HEK293 (cell line): ENCODE data around the gene COMMD7.

Source experiments
- CTCF ChIA-PET: fragments of 350-600 bp; formaldehyde crosslinking; extraction: SDS; loops from one replicate; lab custom pipeline; 2021; ENCODE audit warnings: antibody characterized with exemption; lab: Yijun Ruan, JAX
- POLR2A ChIA-PET: fragments of 300-600 bp; formaldehyde crosslinking; extraction: SDS; loops from one replicate; lab custom pipeline; 2020; ENCODE audit warnings: antibody characterized with exemption, inconsistent platforms; lab: Yijun Ruan, JAX
- H3K27ac ChIP-seq: fragments of 200-500 bp; sonication (Bioruptor generic); 2 replicates; pipeline ENCODE4 v1.5.1; 2014; ENCODE audit warnings: low read depth, low read length, control low read depth, inconsistent platforms; ENCODE audit errors: extremely low read depth
- H3K36me3 ChIP-seq, 2 experiments: fragments of 200-500 bp in 1 of 2; sonication (Bioruptor generic) in 1 of 2; 1 replicate in 1 of 2; 2 replicates in 1 of 2; pipeline ENCODE4 v1.5.1; 2014 to 2017; ENCODE audit warnings: inconsistent platforms in 2 of 2, low read length in 2 of 2; ENCODE audit not compliant: control insufficient read depth in 2 of 2, insufficient read depth in 1 of 2
- H3K4me1 ChIP-seq: fragments of 200-500 bp; sonication (Bioruptor generic); 2 replicates; pipeline ENCODE4 v1.5.1; 2014; ENCODE audit warnings: mild to moderate bottlenecking, low read length, inconsistent platforms; ENCODE audit not compliant: control insufficient read depth, insufficient read depth
- H3K4me3 ChIP-seq: 2 replicates; pipeline ENCODE4 v1.5.1; 2011; ENCODE audit warnings: low read depth, mild to moderate bottlenecking, control low read depth, low read length, moderate library complexity
- H3K9me3 ChIP-seq: fragments of 200-500 bp; sonication (Bioruptor generic); 2 replicates; pipeline ENCODE4 v1.5.1; 2014; ENCODE audit warnings: low read depth, low read length, inconsistent platforms; ENCODE audit not compliant: control insufficient read depth, insufficient read depth
- BCL11A ChIP-seq: fragments of 450-650 bp; formaldehyde crosslinking; IDR thresholded peaks from 2 replicates; pipeline ENCODE4 v1.5.1; 2016; ENCODE audit warnings: low read depth, missing biosample characterization, missing genetic modification characterization
- BCL11B ChIP-seq: fragments of 450-650 bp; formaldehyde crosslinking; IDR thresholded peaks from 2 replicates; pipeline ENCODE4 v1.5.1; 2016; ENCODE audit warnings: low read depth, missing biosample characterization, missing genetic modification characterization
- GLI2 ChIP-seq: fragments of 450-650 bp; formaldehyde crosslinking; IDR thresholded peaks from 2 replicates; pipeline ENCODE4; 2017; ENCODE audit warnings: missing biosample characterization, missing genetic modification characterization, low read depth, borderline replicate concordance
- GLIS1 ChIP-seq: fragments of 450-650 bp; formaldehyde crosslinking; IDR thresholded peaks from 2 replicates; pipeline ENCODE4 v1.5.1; 2016; ENCODE audit warnings: missing biosample characterization, missing genetic modification characterization
- GLIS2 ChIP-seq: fragments of 450-650 bp; formaldehyde crosslinking; IDR thresholded peaks from 2 replicates; pipeline ENCODE4 v1.5.1; 2016; ENCODE audit warnings: missing biosample characterization, missing genetic modification characterization
- KLF8 ChIP-seq: fragments of 450-650 bp; formaldehyde crosslinking; IDR thresholded peaks from 2 replicates; pipeline ENCODE4 v1.5.1; 2016; ENCODE audit warnings: missing biosample characterization, missing genetic modification characterization
- SP2 ChIP-seq: fragments of 450-650 bp; formaldehyde crosslinking; IDR thresholded peaks from 2 replicates; pipeline ENCODE4 v1.5.1; 2016; ENCODE audit warnings: missing biosample characterization, missing genetic modification characterization
- ZFP37 ChIP-seq: fragments of 450-650 bp; formaldehyde crosslinking; IDR thresholded peaks from 2 replicates; pipeline ENCODE4 v1.5.1; 2016; ENCODE audit warnings: missing biosample characterization, missing genetic modification characterization
- ZNF148 ChIP-seq: fragments of 450-650 bp; formaldehyde crosslinking; IDR thresholded peaks from 2 replicates; pipeline ENCODE4 v1.5.0; 2017; ENCODE audit warnings: missing biosample characterization, missing genetic modification characterization, borderline replicate concordance
- ZNF19 ChIP-seq: fragments of 450-650 bp; formaldehyde crosslinking; IDR thresholded peaks from 2 replicates; pipeline ENCODE4; 2016; ENCODE audit warnings: missing biosample characterization, missing genetic modification characterization, low read depth
- ZNF202 ChIP-seq: fragments of 450-650 bp; formaldehyde crosslinking; IDR thresholded peaks from 2 replicates; pipeline ENCODE4 v1.5.1; 2016; ENCODE audit warnings: missing biosample characterization, missing genetic modification characterization, borderline replicate concordance
- ZNF223 ChIP-seq: fragments of 450-650 bp; formaldehyde crosslinking; IDR thresholded peaks from 2 replicates; pipeline ENCODE4 v1.5.1; 2016; ENCODE audit warnings: missing biosample characterization, missing genetic modification characterization
- ZNF37A ChIP-seq: fragments of 450-650 bp; IDR thresholded peaks from 2 replicates; pipeline ENCODE4 v1.5.1; 2018; ENCODE audit warnings: missing biosample characterization, missing genetic modification characterization
- ZNF398 ChIP-seq: fragments of 450-650 bp; formaldehyde crosslinking; IDR thresholded peaks from 2 replicates; pipeline ENCODE4 v1.5.1; 2017; ENCODE audit warnings: missing biosample characterization, missing genetic modification characterization
- ZNF549 ChIP-seq: fragments of 450-650 bp; IDR thresholded peaks from 2 replicates; pipeline ENCODE4 v1.5.1; 2018; ENCODE audit warnings: missing biosample characterization, missing genetic modification characterization, mild to moderate bottlenecking, inconsistent platforms, moderate library complexity
- ZNF555 ChIP-seq: fragments of 450-650 bp; formaldehyde crosslinking; conservative IDR thresholded peaks from 2 replicates; pipeline ENCODE4 v1.5.1; 2017; ENCODE audit warnings: missing biosample characterization, mild to moderate bottlenecking, missing genetic modification characterization, inconsistent platforms
- ZNF560 ChIP-seq: fragments of 450-650 bp; formaldehyde crosslinking; IDR thresholded peaks from 2 replicates; pipeline ENCODE4 v1.5.1; 2017; ENCODE audit warnings: missing biosample characterization, missing genetic modification characterization, borderline replicate concordance
- ZNF623 ChIP-seq: fragments of 450-650 bp; formaldehyde crosslinking; IDR thresholded peaks from 2 replicates; pipeline ENCODE4 v1.5.1; 2016; ENCODE audit warnings: missing biosample characterization, missing genetic modification characterization
- ZNF626 ChIP-seq: fragments of 450-650 bp; sonication (Bioruptor Pico); formaldehyde crosslinking; IDR thresholded peaks from 2 replicates; pipeline ENCODE4 v1.5.1; 2018; ENCODE audit warnings: missing biosample characterization, missing genetic modification characterization, inconsistent platforms
- ZNF654 ChIP-seq: fragments of 450-650 bp; formaldehyde crosslinking; IDR thresholded peaks from 2 replicates; pipeline ENCODE4 v1.5.1; 2016; ENCODE audit warnings: low read depth, missing biosample characterization, missing genetic modification characterization
- ZNF677 ChIP-seq: fragments of 450-650 bp; IDR thresholded peaks from 2 replicates; pipeline ENCODE4 v1.5.0; 2018; ENCODE audit warnings: missing biosample characterization, mild to moderate bottlenecking, missing genetic modification characterization, moderate library complexity
- ZNF768 ChIP-seq: fragments of 450-650 bp; formaldehyde crosslinking; IDR thresholded peaks from 2 replicates; pipeline ENCODE4 v1.5.1; 2018; ENCODE audit warnings: missing biosample characterization, mild to moderate bottlenecking, missing genetic modification characterization
- ZNF791 ChIP-seq: fragments of 450-650 bp; formaldehyde crosslinking; IDR thresholded peaks from 2 replicates; pipeline ENCODE4 v1.5.1; 2016; ENCODE audit warnings: missing biosample characterization, missing genetic modification characterization
- ZNF830 ChIP-seq: fragments of 450-650 bp; IDR thresholded peaks from 2 replicates; pipeline ENCODE4 v1.5.0; 2018; ENCODE audit warnings: missing biosample characterization, missing genetic modification characterization, low read depth, mild to moderate bottlenecking, moderate library complexity
- ZNF837 ChIP-seq: fragments of 450-650 bp; formaldehyde crosslinking; IDR thresholded peaks from 2 replicates; pipeline ENCODE4 v1.5.1; 2016; ENCODE audit warnings: missing biosample characterization, missing genetic modification characterization

The COMMD7 gene

GRCh38 chr20:32686530-32687179 is 56.6 kb downstream of the COMMD7 start:
- no peak overlapping the region for H3K27ac ChIP-seq
- no peak overlapping the region for H3K4me3 ChIP-seq
- no peaks in the 10 kb centered on the region for H3K4me1 ChIP-seq
- ChIA-PET POLR2A (no interaction called here), CTCF (interaction anchor here (0.7 to 0.8 kb wide), 2 partner anchors 25 to 91 kb away, joined by 3 to 4 read pairs; no protein-coding TSS in a partner anchor)
- no peak for TF ChIP-seq ZNF148 (tag by site-specific recombination)
- no peak for TF ChIP-seq ZNF654
- TF ChIP-seq ZNF549 (tag by site-specific recombination), result no peak
- TF ChIP-seq ZNF626, result no peak
- no peak for TF ChIP-seq ZNF202 (tag by site-specific recombination)
- no peak for TF ChIP-seq ZNF837
- TF ChIP-seq ZNF555 (tag by site-specific recombination), result no peak
- no peak for TF ChIP-seq ZNF677 (tag by site-specific recombination)
- no peak for TF ChIP-seq SP2 (tag by site-specific recombination)
- no peak for TF ChIP-seq ZNF223
- TF ChIP-seq BCL11A (tag by site-specific recombination), result no peak
- no peak for TF ChIP-seq ZNF560 (tag by site-specific recombination)
- H3K9me3 ChIP-seq, result no peaks in the 10 kb centered on the region
- no peaks in the 10 kb centered on the region for H3K36me3 ChIP-seq

GRCh38 chr20:32685541-32686529 is 57.4 kb downstream of the COMMD7 start:
- H3K27ac ChIP-seq, result no peak overlapping the region
- TF ChIP-seq KLF8 (tag by site-specific recombination) (no peak), GLI2 (no peak), ZNF791 (no peak), ZNF830 (no peak), GLIS2 (tag by site-specific recombination) (0 out of 2 replicates have a peak, but pooled peaks have one; percentile 14), BCL11A (tag by site-specific recombination) (no peak), ZNF37A (tag by site-specific recombination) (no peak), ZNF623 (tag by site-specific recombination) (no peak), GLIS1 (tag by site-specific recombination) (peak; percentile 65), ZNF398 (tag by site-specific recombination) (peak; percentile 11; the same call in 1 of the 2 replicates), ZNF19 (no peak), BCL11B (tag by site-specific recombination) (no peak), ZNF768 (tag by site-specific recombination) (no peak), ZFP37 (tag by site-specific recombination) (no peak)
- TF ChIP-seq, all 188 proteins: peak for 3
- Histone ChIP-seq H3K36me3 (no peaks in the 10 kb centered on the region), H3K4me1 (no peaks in the 10 kb centered on the region), H3K9me3 (no peaks in the 10 kb centered on the region), H3K4me3 (no peak overlapping the region)
- POLR2A ChIA-PET, result no interaction called here
- CTCF ChIA-PET, result interaction anchor here (0.7 to 1.5 kb wide), 3 partner anchors 24 to 104 kb away, joined by 3 to 7 read pairs (median 4); no protein-coding TSS in a partner anchor
